GM19397 (cell line): ENCODE data around the gene AQP12A.
"Not testable (repeated sequence)": the region's sequence is repeated elsewhere in the genome, so short reads cannot be mapped to it uniquely, and the experiment has no call there.

ENCODE experiments used
- ATAC-seq: cut with Tn5 transposase; IDR thresholded peaks from one replicate; pipeline ENCODE4 v1.9.1; 2021; ENCODE audit warnings: mild to moderate bottlenecking, moderate library complexity; ENCODE audit not compliant: unreplicated experiment

AQP12A gene, protein sequence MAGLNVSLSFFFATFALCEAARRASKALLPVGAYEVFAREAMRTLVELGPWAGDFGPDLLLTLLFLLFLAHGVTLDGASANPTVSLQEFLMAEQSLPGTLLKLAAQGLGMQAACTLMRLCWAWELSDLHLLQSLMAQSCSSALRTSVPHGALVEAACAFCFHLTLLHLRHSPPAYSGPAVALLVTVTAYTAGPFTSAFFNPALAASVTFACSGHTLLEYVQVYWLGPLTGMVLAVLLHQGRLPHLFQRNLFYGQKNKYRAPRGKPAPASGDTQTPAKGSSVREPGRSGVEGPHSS

DNA sequence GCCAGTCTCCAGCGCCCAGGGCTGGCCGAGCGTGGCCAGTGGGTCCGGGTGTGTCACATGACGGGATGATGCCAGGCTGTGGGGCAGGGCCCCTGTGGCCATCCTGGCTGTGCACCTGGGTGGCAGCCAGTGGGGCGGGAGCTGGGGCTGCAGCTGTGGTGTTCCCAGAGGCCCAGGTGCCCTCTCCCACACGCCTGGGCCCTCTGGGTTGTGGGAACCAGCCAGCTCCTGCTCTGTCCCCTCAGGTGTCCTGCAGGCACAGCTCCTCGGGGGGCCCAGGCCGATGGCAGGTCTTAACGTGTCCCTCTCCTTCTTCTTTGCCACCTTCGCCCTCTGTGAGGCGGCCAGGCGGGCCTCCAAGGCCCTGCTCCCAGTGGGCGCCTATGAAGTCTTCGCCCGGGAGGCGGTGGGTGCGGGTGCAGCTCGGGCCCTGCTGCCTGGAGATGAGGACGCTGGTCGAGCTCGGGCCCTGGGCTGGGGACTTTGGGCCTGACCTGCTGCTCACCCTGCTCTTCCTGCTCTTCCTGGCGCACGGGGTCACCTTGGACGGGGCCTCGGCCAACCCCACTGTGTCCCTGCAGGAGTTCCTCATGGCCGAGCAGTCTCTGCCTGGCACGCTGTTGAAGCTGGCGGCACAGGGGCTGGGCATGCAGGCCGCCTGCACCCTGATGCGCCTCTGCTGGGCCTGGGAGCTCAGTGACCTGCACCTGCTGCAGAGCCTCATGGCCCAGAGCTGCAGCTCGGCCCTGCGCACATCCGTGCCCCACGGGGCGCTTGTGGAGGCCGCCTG, at the start of gene AQP12A:
AQP12A (plus strand) TSS at position 236 of the 790 bp plus-strand sequence; CDS start at position 284, 48 bp downstream.
- not testable (repeated sequence) for ATAC-seq

- ATAC-seq = no peak
These were observed 49.4 kb upstream of the AQP12A start for GRCh38 chr2:240642061-240642805.

DNA sequence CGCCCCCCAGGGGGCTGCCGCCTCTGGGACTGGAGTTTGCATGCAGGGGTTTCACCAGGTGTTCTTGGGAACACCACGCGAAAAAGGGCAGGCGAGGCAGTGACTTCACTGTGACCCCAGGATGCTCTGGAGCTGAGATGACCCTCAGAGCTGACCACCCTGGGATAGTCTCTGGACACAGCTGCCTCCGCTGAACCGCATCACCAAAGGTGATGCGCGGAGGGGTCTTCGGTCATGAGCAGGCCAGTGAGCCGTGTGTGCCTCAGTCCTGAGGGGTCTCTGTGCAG, 48.9 kb upstream of the AQP12A start:
- no peak for ATAC-seq

DNA sequence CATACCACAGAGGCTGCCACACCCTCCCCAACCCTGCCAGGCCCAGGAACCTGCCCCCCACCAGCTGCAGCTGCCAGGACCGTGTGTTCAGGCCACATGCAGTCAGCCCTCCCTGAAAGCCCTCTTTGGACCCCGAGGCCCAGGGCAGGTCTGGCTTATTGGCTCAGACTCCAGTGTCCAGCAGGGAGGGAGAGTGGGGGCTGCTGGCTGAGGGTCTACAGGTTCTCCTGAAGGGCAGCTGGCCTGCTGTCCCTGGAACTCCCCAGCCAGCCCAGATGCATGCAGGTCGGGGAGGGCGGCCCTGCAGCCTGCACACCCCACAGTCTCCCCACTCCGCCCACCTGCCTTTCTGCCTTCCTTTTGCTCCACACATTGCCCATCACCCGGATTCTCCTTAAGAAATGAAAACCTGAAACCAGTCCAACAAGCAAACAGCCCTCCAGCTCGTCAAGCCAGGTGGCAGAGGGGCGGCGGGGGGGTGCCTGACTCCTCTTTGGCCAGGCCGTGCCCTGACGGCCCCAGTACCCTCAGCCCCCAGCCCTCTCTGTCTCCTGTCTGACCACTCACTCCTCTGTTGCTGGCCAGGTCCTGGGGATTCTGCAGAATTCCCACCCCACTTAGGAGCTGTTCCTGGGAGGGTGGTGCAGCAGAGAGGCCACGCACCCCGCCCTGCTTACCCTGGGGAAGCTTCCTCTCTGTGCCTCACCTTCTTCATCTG, 48.4 kb upstream of the AQP12A start:
- ATAC-seq = no peak

- ATAC-seq = no peak
These were observed 47.9 kb upstream of the AQP12A start for GRCh38 chr2:240643811-240644150.

- ATAC-seq = no peak
These were observed 47.5 kb upstream of the AQP12A start for GRCh38 chr2:240644171-240644651.

DNA sequence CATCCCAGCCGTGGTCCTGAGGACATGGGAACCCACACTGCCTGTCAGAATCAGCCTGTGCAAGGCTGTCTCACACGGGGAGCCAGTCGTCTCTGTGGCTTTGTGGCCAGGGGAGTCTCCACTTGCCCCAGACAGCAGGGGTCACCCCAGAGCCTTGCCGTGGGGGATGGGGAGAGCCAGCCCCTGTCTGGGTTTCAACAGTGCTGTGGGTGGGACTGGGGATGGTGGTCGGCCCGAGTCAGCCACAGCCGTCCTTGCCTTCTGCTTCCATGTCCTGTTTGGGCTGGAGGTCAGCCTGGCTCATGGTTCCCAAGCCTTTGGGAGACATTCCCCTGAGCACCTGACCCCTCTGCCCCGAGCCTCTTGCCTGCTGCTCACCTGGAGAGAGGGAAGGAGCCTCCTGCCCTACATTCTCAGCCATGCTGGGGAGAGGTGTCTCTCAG, 46.8 kb upstream of the AQP12A start:
- no peak for ATAC-seq

DNA sequence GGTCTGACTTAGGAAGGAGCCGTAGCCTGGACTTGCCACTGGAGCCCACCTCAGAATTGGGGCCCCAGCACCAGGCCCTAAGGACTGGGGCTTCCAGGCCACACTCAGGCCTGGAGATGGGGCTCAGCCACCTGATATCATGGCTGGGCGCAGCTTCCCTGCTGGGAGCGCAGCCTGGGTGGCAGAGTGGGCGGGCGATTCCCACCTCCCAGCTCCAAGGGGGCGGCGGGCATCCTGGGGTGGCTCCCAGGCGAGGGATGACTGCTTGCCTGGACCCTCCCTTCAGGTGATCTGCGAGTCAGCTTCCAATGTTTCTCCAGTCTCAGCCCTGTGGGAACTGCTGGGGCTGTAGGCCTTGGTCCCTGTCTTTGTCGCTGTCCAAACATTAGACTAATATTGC, 46.3 kb upstream of the AQP12A start:
- no peak for ATAC-seq

DNA sequence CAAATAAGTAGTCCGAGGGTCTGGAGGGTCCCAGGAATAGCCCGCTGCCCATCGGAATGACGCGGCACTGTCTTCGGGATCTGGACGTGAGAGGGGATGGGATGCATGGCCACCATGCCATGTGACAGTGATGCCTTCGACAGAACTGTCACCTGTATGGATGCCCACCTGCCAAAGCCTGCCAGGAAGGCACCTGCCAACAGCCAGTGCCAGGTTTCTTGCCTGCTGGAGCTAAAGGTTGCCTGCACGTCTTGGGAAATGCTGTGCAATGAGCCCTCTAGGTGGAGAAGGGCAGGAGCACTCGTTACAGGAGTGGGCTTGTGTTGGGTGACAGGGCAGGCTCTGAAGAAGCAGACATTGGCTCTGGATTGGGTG, 45.9 kb upstream of the AQP12A start:
- no peak for ATAC-seq

- ATAC-seq = no peak
These were observed 45.3 kb upstream of the AQP12A start for GRCh38 chr2:240646176-240646899.

DNA sequence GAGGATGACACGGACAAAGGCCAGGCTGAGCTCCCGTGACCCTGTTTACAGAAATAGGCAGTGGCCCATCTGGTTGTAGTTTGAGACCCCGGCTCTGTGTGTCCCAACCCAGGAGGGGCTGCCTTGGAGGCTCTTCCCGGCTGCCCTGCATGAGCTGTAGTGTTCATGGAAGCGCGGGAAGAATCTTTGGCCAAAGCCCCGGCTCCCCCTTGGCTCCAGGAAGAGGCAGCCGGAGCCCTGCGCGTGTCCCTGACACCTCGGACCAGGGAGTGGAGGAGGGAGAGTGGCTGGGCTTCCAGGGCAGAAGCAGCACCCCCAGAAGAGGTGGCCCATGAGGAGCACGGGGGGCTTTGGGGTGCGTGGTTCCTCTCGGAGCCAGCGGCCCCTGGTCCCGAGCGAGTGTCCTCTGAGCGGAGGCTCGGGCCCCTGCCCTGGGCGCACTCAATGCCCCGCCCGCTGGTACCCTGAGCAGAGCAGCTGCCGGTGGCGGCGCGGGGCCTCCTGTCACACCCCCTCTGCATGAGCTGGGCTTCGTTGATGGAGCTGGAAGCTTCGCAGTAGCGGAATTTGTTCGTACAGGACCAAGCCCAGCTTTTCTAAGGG, 44.7 kb upstream of the AQP12A start:
- no peak for ATAC-seq

- no peak for ATAC-seq
These were observed 44.0 kb upstream of the AQP12A start for GRCh38 chr2:240647503-240648154.

DNA sequence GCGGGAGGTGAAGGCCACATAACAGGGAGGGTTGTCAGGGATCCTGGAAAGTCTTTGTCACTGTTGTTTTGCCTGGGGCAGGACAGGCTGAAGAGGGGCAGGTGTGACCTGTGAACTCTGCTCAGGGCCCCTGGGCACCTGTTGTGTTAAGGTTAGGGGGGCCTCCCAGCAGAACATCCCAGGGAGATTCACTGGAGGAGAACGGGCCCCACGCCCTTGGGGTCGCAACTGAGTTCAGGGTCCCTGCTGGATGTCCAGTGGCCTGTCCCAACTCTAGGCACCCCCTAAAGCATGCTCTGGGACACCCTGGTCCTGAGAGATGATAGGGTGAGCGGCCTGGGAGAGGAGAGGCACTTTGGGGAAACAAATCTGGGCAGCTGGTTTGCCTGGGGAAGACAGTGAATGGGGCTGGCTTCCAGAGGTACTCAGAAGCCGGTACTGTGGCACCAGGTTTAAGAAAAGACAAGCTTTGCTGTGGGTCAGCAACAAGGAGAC, 43.5 kb upstream of the AQP12A start:
- no peak for ATAC-seq

DNA sequence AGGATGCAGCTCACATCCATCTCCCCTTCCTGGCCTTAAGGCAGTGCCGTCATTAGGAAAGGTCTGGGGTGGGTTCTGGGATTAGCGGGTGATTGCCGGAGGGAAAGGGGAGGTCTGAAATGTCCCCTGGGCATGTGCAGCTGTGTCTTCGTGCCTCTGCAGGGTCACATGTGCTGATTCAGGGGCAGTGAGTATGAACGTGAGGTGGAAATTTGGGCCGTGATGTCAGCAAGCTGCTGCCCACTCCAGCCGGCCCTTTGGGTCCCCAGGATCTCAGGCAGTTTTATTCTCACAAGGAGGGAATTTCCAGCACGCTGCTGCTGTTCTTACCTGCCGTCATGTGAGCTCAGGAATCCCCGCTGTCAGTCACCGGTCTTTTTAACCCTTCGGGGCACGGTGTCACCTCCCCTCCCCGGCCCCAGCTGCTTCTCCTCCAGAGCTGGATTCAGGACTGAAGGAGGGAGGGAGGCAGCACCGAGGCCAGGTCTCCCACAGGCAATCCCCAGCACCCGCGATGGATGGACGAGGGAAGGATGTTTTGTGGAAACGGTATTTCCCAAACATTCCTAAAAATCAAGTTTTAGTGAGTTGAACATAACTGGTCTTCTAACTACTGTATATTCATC, 42.9 kb upstream of the AQP12A start:
- ATAC-seq = no peak

GRCh38 chr2:240649331-240649730, 42.3 kb upstream of the AQP12A start:
- ATAC-seq = no peak

GRCh38 chr2:240650254-240650965, 41.3 kb upstream of the AQP12A start:
- no peak for ATAC-seq

GRCh38 chr2:240651185-240651584, 40.5 kb upstream of the AQP12A start:
- ATAC-seq = no peak
